OCI-LY1 (cell line): Measurements from ENCODE around the gene USP22.

ENCODE experiments used
- H2AFZ ChIP-seq: fragments of 200-600 bp; sonication (generic), shearing (Covaris generic); 2 replicates; pipeline ENCODE4 v1.6.0; 2014; ENCODE audit warnings: antibody characterized with exemption, mild to moderate bottlenecking, low read length
- H3F3A ChIP-seq: fragments of 200-600 bp; sonication (generic), shearing (Covaris generic); 2 replicates; pipeline ENCODE4 v1.6.0; 2014; ENCODE audit warnings: mild to moderate bottlenecking, antibody characterized with exemption, low read length, moderate library complexity; ENCODE audit not compliant: insufficient read depth
- H3K27ac ChIP-seq: fragments of 200-600 bp; sonication (generic); 2 replicates; pipeline ENCODE4 v1.5.1; 2014; ENCODE audit warnings: low read length, mixed run types, mild to moderate bottlenecking, low read depth; ENCODE audit not compliant: poor library complexity, severe bottlenecking
- H3K27me3 ChIP-seq: fragments of 200-600 bp; sonication (generic); 2 replicates; pipeline ENCODE4 v1.6.0; 2014; ENCODE audit warnings: antibody characterized with exemption, mild to moderate bottlenecking, low read length, moderate library complexity; ENCODE audit not compliant: insufficient read depth
- H3K36me3 ChIP-seq: fragments of 200-600 bp; sonication (generic); 2 replicates; pipeline ENCODE4 v1.6.1; 2014; ENCODE audit warnings: mild to moderate bottlenecking, antibody characterized with exemption, low read length, moderate library complexity, mixed read lengths; ENCODE audit not compliant: insufficient read depth
- H3K4me1 ChIP-seq: fragments of 200-600 bp; sonication (generic); 2 replicates; pipeline ENCODE4 v1.5.1; 2014; ENCODE audit warnings: mild to moderate bottlenecking, low read length, moderate library complexity; ENCODE audit not compliant: insufficient read depth, severe bottlenecking
- H3K4me2 ChIP-seq: fragments of 200-600 bp; sonication (generic), shearing (Covaris generic); 2 replicates; pipeline ENCODE4 v1.6.1; 2014; ENCODE audit warnings: low read length
- H3K4me3 ChIP-seq: fragments of 200-600 bp; sonication (generic); 2 replicates; pipeline ENCODE4 v1.5.1; 2014; ENCODE audit warnings: low read length, low read depth, mild to moderate bottlenecking, mixed read lengths; ENCODE audit not compliant: poor library complexity, severe bottlenecking
- H3K79me2 ChIP-seq: fragments of 200-600 bp; shearing (Covaris generic); 2 replicates; pipeline ENCODE4 v1.6.1; 2016; ENCODE audit warnings: mixed run types, low read length, mixed read lengths; ENCODE audit not compliant: insufficient read depth
- H3K9ac ChIP-seq: fragments of 200-600 bp; sonication (generic), shearing (Covaris generic); 2 replicates; pipeline ENCODE4 v1.6.1; 2014; ENCODE audit warnings: mild to moderate bottlenecking, low read length, mixed read lengths
- H3K9me2 ChIP-seq: fragments of 200-600 bp; sonication (generic), shearing (Covaris generic); 2 replicates; pipeline ENCODE4 v1.6.1; 2014; ENCODE audit warnings: low read depth, mild to moderate bottlenecking, low read length, mixed read lengths
- H3K9me3 ChIP-seq: fragments of 200-600 bp; shearing (Covaris generic); 2 replicates; pipeline ENCODE4 v1.6.1; 2014; ENCODE audit warnings: low read length, mixed read lengths
- H4K20me1 ChIP-seq: fragments of 200-600 bp; sonication (generic), shearing (Covaris generic); 2 replicates; pipeline ENCODE4 v1.6.0; 2016; ENCODE audit warnings: mild to moderate bottlenecking, low read length; ENCODE audit not compliant: insufficient read depth
- EZH2 ChIP-seq: fragments of 200-600 bp; sonication (generic), shearing (Covaris generic); IDR thresholded peaks from 2 replicates; pipeline ENCODE4 v1.8.0; 2017; ENCODE audit warnings: borderline replicate concordance, mixed run types, mild to moderate bottlenecking, antibody characterized with exemption, low read length, moderate library complexity, mixed read lengths
- TF ChIP-seq, protein P1 (sequence below): fragments of 200-600 bp; sonication (generic), shearing (Covaris generic); IDR thresholded peaks from 2 replicates; pipeline ENCODE4 v1.5.1; 2017; ENCODE audit warnings: mild to moderate bottlenecking, antibody characterized with exemption, low read length, moderate library complexity, mixed read lengths

Gene USP22

DNA sequence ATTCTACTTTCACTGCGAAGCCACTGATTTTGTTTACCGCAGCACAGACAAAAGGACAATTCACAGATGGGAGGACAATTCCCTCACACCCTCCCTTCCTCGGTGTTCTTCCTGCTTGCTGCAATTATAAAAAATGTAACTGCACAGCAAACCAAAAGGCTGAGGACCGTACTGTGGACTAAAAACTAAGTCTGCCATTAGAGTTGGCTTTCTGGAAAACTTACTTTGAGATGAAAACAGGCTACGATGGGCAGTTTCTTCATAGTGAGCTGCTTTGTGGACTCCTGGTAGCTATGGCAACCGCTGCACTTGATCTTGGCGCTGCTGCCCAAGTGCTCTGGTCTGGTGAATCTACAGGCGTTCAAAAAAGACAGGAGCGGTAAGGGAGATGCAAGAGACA lies 35.2 kb downstream of the USP22 start:
- no peaks in the 10 kb centered on the region for H3K9me3 ChIP-seq
- H4K20me1 ChIP-seq: no peaks in the 10 kb centered on the region
- peaks cover 99% of the 10 kb centered on the region for H3K36me3 ChIP-seq
- H3K4me3 ChIP-seq: no peak overlapping the region
- H3K27me3 ChIP-seq: no peaks in the 10 kb centered on the region
- H3K27ac ChIP-seq: no peak overlapping the region
- TF ChIP-seq, protein P1, sequence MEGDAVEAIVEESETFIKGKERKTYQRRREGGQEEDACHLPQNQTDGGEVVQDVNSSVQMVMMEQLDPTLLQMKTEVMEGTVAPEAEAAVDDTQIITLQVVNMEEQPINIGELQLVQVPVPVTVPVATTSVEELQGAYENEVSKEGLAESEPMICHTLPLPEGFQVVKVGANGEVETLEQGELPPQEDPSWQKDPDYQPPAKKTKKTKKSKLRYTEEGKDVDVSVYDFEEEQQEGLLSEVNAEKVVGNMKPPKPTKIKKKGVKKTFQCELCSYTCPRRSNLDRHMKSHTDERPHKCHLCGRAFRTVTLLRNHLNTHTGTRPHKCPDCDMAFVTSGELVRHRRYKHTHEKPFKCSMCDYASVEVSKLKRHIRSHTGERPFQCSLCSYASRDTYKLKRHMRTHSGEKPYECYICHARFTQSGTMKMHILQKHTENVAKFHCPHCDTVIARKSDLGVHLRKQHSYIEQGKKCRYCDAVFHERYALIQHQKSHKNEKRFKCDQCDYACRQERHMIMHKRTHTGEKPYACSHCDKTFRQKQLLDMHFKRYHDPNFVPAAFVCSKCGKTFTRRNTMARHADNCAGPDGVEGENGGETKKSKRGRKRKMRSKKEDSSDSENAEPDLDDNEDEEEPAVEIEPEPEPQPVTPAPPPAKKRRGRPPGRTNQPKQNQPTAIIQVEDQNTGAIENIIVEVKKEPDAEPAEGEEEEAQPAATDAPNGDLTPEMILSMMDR: no peak
- TF ChIP-seq EZH2: no peak
- H3K9ac ChIP-seq: no peak overlapping the region
- no peak overlapping the region for H2AFZ ChIP-seq
- H3K9me2 ChIP-seq: no peaks in the 10 kb centered on the region
- no peak overlapping the region for H3K4me2 ChIP-seq
- no peaks in the 10 kb centered on the region for H3K4me1 ChIP-seq
- no peaks in the 10 kb centered on the region for H3F3A ChIP-seq
- no peaks in the 10 kb centered on the region for H3K79me2 ChIP-seq

DNA sequence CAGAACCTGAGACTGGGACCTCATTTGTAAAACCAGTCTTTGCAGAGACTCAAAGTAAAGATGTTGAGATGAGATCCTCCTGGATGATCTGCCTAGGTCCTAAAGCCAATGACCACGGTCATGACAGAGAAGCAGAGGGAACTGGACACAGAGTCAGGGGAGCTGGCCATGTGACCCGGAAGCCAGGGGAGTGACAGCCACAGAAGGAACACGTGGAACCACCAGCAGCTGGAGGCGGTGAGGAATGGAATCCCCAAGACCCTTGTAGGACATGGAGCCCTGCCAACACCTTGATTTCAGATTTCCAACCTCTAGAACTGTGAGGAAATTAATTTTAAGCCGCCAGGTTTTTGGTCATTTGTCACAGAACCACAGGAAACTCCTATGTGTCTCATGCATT lies 37.0 kb downstream of the USP22 start:
- Histone ChIP-seq H3K4me2 (no peak overlapping the region), H3K79me2 (no peaks in the 10 kb centered on the region), H3K9me2 (no peaks in the 10 kb centered on the region), H3K9ac (no peak overlapping the region), H4K20me1 (no peaks in the 10 kb centered on the region), H3K9me3 (no peaks in the 10 kb centered on the region), H3K36me3 (peaks cover 99% of the 10 kb centered on the region), H3K4me1 (no peaks in the 10 kb centered on the region), H3K27ac (no peak overlapping the region), H2AFZ (no peak overlapping the region), H3K4me3 (no peak overlapping the region), H3K27me3 (no peaks in the 10 kb centered on the region), H3F3A (no peaks in the 10 kb centered on the region)
- TF ChIP-seq, protein P1: no peak
- TF ChIP-seq EZH2: no peak

DNA sequence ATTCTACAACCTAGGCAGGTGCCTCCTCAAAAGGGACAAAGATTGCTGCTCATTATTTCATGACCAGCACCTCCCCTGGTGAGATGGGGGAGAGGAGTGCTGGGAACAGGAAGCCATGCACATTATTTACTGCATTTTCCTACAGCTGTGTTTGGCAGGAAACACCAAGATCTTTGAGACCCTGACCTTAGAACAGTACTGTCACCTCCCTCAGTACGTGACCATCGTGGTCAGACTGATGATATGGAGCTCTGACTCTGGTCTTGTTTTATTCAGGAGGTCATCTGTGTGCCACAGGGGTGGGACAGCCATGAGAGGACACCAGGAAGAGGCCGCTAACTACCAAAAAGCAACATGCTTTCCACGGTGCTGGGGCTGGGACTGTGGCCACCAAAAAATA lies 37.4 kb downstream of the USP22 start:
- Histone ChIP-seq H3K9ac (no peak overlapping the region), H3K9me3 (no peaks in the 10 kb centered on the region), H3K79me2 (no peaks in the 10 kb centered on the region), H3K9me2 (no peaks in the 10 kb centered on the region), H3F3A (no peaks in the 10 kb centered on the region), H3K4me3 (no peak overlapping the region), H3K27me3 (no peaks in the 10 kb centered on the region), H3K4me1 (no peaks in the 10 kb centered on the region), H4K20me1 (no peaks in the 10 kb centered on the region), H3K36me3 (peaks cover 99% of the 10 kb centered on the region), H2AFZ (no peak overlapping the region), H3K27ac (no peak overlapping the region), H3K4me2 (no peak overlapping the region)
- TF ChIP-seq, protein P1: no peak
- TF ChIP-seq EZH2: no peak
